ENCODE measurements around the gene TTC39A.

Gene TTC39A

DNA sequence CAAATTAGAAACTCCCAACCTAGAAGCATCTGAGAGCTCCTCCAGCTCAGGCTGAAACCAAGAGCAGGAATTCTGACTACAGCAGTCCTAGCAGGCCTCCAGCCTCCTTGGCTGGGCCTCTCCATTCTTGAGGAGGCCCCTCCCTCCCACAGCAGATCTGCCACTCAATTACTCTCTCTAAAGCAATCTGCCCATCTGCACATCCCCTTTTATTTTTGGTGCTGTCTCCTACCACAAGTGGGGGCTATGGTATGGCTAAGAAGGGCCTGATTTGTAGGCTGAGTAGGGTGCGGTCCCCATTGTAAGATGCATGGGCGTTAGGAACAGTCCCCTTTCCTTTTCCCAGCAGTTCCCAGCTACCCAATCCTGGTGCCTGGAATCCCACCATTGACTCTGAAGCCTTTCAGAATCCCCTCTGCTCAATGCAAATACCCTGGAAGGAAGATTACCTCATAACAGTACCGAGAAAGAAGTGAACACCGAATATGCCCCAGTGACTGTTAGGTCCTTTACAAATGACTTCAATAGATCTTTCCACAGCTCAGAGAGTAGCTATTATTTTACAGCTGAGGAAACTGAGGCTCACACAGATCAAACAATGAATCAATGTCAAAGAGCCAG is 11.6 kb upstream of the TTC39A start:
- DNase-seq (ENCODE audit: low read depth in 2 of 2), result no peak
- H3K4me3 ChIP-seq (replicated peaks in 1 of 2; ENCODE audit: low read depth in 2 of 2, low read length in 2 of 2), result no peak overlapping the region
- TF ChIP-seq, protein P1, sequence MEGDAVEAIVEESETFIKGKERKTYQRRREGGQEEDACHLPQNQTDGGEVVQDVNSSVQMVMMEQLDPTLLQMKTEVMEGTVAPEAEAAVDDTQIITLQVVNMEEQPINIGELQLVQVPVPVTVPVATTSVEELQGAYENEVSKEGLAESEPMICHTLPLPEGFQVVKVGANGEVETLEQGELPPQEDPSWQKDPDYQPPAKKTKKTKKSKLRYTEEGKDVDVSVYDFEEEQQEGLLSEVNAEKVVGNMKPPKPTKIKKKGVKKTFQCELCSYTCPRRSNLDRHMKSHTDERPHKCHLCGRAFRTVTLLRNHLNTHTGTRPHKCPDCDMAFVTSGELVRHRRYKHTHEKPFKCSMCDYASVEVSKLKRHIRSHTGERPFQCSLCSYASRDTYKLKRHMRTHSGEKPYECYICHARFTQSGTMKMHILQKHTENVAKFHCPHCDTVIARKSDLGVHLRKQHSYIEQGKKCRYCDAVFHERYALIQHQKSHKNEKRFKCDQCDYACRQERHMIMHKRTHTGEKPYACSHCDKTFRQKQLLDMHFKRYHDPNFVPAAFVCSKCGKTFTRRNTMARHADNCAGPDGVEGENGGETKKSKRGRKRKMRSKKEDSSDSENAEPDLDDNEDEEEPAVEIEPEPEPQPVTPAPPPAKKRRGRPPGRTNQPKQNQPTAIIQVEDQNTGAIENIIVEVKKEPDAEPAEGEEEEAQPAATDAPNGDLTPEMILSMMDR (IDR thresholded peaks at IDR 0.05; ENCODE audit: low read depth, low read length), result no peak

DNA sequence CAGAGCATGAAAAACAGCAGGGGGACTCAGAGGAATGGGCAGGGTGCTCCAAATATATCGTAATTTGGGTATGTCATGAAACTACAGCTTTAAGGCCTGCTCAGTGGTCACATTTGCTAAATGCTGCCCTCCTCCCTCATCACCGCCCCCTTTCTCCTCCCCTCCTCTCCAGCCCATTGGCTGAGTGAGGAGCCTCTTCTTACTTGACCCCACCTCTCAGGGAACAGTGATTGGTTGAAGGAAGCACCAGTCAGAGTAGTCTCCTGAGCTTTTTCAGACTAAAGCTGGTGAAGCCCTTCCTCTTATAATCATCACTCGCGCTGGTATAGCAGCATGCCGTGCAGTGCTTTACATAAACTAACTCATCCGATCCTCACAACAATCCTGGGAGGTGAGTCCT is 10.0 kb upstream of the TTC39A start:
- no peak for DNase-seq (ENCODE audit: low read depth in 2 of 2)
- TF ChIP-seq, protein P1 (IDR thresholded peaks at IDR 0.05; ENCODE audit: low read depth, low read length), result no peak
- H3K4me3 ChIP-seq (replicated peaks in 1 of 2; ENCODE audit: low read depth in 2 of 2, low read length in 2 of 2), result no peak overlapping the region

- H3K4me3 ChIP-seq (replicated peaks in 1 of 2; ENCODE audit: low read depth in 2 of 2, low read length in 2 of 2), result no peak overlapping the region
- TF ChIP-seq, protein P1 (IDR thresholded peaks at IDR 0.05; ENCODE audit: low read depth, low read length), result no peak
- DNase-seq (ENCODE audit: low read depth in 2 of 2), result no peak
Observed at GRCh38 chr1:51336711-51337110, 6.3 kb upstream of the TTC39A start.

DNA sequence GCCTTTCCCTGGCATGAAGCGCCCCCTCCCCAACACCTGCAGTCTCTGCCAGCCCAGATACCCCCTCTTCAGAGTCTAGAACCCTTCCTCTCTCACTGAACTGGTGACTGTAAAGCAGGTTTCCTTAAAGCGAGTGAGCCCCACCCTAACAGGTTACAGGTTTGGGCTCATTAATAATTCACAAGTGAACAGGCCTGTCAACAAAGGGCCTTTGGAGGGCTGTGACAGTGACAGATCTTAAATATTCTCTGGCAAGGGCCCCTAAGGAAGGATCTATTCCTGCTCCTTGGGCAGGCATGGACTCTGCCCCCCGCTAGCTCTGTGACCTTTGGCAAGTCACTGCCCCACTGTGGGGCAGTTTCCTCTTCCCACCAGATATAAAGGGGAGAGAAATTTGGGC is 5.6 kb upstream of the TTC39A start:
- no peak overlapping the region for H3K4me3 ChIP-seq (replicated peaks in 1 of 2; ENCODE audit: low read depth in 2 of 2, low read length in 2 of 2)
- DNase-seq (ENCODE audit: low read depth in 2 of 2), result no peak
- TF ChIP-seq, protein P1 (IDR thresholded peaks at IDR 0.05; ENCODE audit: low read depth, low read length), result no peak

DNA sequence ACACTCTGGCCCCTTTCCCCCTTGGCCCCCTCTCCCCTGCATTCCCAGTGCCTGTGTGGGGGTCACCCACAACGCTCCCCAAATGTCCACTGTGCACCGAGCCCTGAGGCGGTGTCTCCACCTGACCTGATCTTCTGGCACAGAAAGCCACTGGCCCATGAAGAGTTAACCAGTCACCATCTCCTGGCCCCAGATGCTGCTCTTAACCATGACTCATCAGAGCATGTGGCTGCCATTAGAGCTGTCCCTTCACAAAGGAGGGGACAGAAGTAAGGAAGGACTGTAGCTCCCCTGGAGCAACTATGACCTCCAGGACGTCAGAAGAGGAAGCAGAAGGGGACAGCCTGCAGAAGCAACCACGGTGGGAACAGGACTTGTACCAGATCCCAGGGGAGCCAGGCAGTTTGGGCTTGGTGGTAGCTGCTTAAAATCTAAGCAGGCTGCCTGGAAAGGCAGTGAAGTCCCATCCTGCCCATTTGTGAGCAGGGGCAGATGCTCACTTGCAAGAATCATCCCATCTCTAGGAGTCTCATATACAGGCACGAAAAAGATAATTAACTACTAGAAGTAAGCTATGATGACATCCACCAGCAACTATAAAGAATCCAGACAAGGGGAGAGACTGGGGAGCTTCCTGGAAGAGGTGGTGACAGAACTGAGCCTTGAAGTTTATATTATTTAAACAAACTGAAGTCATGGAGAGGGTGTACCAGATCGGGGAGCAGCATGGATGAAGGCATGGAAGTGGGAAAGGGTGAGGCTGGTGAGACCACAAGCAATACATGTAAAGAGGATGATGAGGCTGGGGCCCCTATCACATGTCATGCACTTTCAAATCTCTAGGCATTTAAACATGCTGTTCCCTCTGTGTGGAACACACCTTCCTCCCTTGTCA is 1.1 kb upstream of the TTC39A start:
- no peak overlapping the region for H3K4me3 ChIP-seq (replicated peaks in 1 of 2; ENCODE audit: low read depth in 2 of 2, low read length in 2 of 2)
- TF ChIP-seq, protein P1 (IDR thresholded peaks at IDR 0.05; ENCODE audit: low read depth, low read length), result no peak
- peak; percentile 29 to 57 for DNase-seq (ENCODE audit: low read depth in 2 of 2)

GRCh38 chr1:51329443-51330325 is 678 bp downstream of the TTC39A start:
- TF ChIP-seq, protein P1 (IDR thresholded peaks at IDR 0.05; ENCODE audit: low read depth, low read length), result no peak
- no peak for DNase-seq (ENCODE audit: low read depth in 2 of 2)
- H3K4me3 ChIP-seq (replicated peaks in 1 of 2; ENCODE audit: low read depth in 2 of 2, low read length in 2 of 2), result no peak overlapping the region

Data from cardiac fibroblast (primary cell).